Breast epithelium (tissue), 3 donors: ENCODE data around the gene PAPOLG.

Experiments used
- POLR2A ChIP-seq: fragments of 450-650 bp; IDR thresholded peaks from one replicate; pipeline ENCODE4 v1.6.1; 2016; ENCODE audit warnings: antibody characterized with exemption, mild to moderate bottlenecking, moderate library complexity
- POLR2AphosphoS5 ChIP-seq, 3 donors: sonication (generic); formaldehyde crosslinking; IDR thresholded peaks; one replicate each; pipeline ENCODE4 v1.6.1; 2017; ENCODE audit warnings: antibody characterized with exemption in 3 of 3
- TF ChIP-seq, protein P1 (sequence below), 3 donors: fragments of 450-650 bp; IDR thresholded peaks; one replicate each; pipeline ENCODE4 v1.5.1; 2016 to 2017; ENCODE audit warnings: antibody characterized with exemption in 3 of 3, mild to moderate bottlenecking in 3 of 3, moderate library complexity in 3 of 3

DNA sequence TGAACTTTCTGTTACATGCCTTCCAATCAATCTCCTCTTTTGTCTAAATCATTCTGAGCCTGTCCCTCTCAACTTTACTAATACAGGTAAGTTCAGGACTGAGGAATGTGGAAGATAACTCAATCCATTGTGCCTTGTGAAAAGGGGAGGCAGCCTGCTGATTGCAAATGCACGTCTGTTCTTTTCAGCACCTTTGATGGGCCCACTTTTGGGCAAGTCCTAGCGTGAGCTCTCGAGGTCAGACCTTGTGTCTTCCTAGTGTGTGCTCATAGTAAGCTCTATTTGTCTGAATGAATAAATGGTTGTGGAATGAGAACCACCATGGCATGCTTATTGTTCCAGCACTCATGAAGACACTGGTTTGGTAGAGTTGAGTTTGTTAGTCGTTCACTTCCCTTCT lies 74.9 kb downstream of the PAPOLG start:
- TF ChIP-seq, protein P1, sequence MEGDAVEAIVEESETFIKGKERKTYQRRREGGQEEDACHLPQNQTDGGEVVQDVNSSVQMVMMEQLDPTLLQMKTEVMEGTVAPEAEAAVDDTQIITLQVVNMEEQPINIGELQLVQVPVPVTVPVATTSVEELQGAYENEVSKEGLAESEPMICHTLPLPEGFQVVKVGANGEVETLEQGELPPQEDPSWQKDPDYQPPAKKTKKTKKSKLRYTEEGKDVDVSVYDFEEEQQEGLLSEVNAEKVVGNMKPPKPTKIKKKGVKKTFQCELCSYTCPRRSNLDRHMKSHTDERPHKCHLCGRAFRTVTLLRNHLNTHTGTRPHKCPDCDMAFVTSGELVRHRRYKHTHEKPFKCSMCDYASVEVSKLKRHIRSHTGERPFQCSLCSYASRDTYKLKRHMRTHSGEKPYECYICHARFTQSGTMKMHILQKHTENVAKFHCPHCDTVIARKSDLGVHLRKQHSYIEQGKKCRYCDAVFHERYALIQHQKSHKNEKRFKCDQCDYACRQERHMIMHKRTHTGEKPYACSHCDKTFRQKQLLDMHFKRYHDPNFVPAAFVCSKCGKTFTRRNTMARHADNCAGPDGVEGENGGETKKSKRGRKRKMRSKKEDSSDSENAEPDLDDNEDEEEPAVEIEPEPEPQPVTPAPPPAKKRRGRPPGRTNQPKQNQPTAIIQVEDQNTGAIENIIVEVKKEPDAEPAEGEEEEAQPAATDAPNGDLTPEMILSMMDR (IDR thresholded peaks at IDR 0.05): no peak
- TF ChIP-seq POLR2A (no peak), POLR2AphosphoS5 (IDR thresholded peaks at IDR 0.05) (no peak)
